ENCODE results near the gene PRICKLE3.

The PRICKLE3 gene

GRCh38 chrX:49206543-49206942 is 20.4 kb upstream of the PRICKLE3 start:
- TF ChIP-seq CTCF (conservative IDR thresholded peaks at IDR 0.05; ENCODE audit: low read length): no peak
- no peak overlapping the region for H3K4me3 ChIP-seq (ENCODE audit: low read length)
- no peak for DNase-seq (ENCODE audit: low read depth)

DNA sequence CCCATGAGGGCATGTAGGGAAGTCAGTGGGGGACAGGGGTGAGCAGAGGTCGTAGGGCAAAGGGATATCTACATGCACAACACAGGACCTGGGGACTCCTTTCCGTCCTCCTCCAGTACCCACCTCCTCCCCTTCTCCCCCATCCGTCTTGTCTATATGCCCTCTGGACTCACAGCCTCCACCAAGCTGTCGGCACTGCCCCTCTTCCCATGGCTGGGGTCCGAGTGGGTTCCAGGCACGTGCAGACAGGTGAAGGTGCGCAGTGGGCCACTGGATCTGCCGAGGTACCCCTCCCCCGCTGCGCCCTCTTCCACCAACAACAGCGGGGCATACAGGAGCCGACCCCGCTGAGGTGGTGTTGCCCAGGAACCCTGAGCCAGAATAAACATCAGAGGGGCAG is 19.3 kb upstream of the PRICKLE3 start:
- DNase-seq (ENCODE audit: low read depth): no peak
- no peak overlapping the region for H3K4me3 ChIP-seq (ENCODE audit: low read length)
- TF ChIP-seq CTCF (conservative IDR thresholded peaks at IDR 0.05; ENCODE audit: low read length): no peak

- H3K4me3 ChIP-seq (ENCODE audit: low read length): no peak overlapping the region
- TF ChIP-seq CTCF (conservative IDR thresholded peaks at IDR 0.05; ENCODE audit: low read length): no peak
- no peak for DNase-seq (ENCODE audit: low read depth)
Measured at GRCh38 chrX:49204709-49205108, 18.5 kb upstream of the PRICKLE3 start.

DNA sequence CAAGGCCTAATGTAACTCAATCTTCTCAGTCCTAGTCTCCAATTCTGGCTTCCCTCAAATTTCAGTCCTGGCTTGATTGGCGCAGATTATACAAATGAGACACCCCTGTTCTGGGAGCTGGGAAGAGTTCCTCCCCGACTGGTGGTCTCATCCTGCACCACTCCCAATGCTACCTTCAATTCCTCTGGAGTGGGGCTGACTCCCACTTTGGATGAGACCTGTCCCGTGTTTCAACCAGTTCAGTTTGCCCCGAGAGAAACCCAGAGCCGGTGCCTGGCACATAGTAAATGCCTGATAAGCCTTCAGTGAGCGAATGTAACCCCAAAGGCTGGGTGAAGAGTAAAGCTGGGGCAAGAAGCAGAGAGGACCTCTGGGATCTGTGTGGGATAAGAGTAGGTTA is 17.8 kb upstream of the PRICKLE3 start:
- DNase-seq (ENCODE audit: low read depth): no peak
- no peak for TF ChIP-seq CTCF (conservative IDR thresholded peaks at IDR 0.05; ENCODE audit: low read length)
- H3K4me3 ChIP-seq (ENCODE audit: low read length): no peak overlapping the region

GRCh38 chrX:49203536-49203935 is 17.4 kb upstream of the PRICKLE3 start:
- no peak for DNase-seq (ENCODE audit: low read depth)
- no peak overlapping the region for H3K4me3 ChIP-seq (ENCODE audit: low read length)
- TF ChIP-seq CTCF (conservative IDR thresholded peaks at IDR 0.05; ENCODE audit: low read length): no peak

- no peak overlapping the region for H3K4me3 ChIP-seq (ENCODE audit: low read length)
- no peak for TF ChIP-seq CTCF (conservative IDR thresholded peaks at IDR 0.05; ENCODE audit: low read length)
- DNase-seq (ENCODE audit: low read depth): no peak
Measured at GRCh38 chrX:49202022-49202421, 15.8 kb upstream of the PRICKLE3 start.

- TF ChIP-seq CTCF (conservative IDR thresholded peaks at IDR 0.05; ENCODE audit: low read length): no peak
- H3K4me3 ChIP-seq (ENCODE audit: low read length): peak within 1 kb of the TSS; percentile 49
- DNase-seq (ENCODE audit: low read depth): peak; percentile 82
Measured at GRCh38 chrX:49199906-49200771, 14.0 kb upstream of the PRICKLE3 start, which contains the start of gene SYP. TSS of gene SYP (minus strand) at chrX:49200193. CDS start at chrX:49200186, 7 bp downstream.
